Endothelial cell of umbilical vein (primary cell): Measurements from ENCODE around the gene DENND4B. TPM values are rescaled to one million over a fixed set of nuclear protein-coding genes. Genes with fewer than 3 reads are reported as not detected.

Experiments used
- BruUV-seq: library from RNA; stranded (reverse); fragments of 400-500 nt; replicated peaks from 2 replicates; lab custom pipeline; 2021; lab: Mats Ljungman, UMichigan
- CTCF ChIA-PET: fragments of 300-600, 350-600 bp; sonication (Branson Sonifier 250); formaldehyde crosslinking; loops from one replicate; lab custom pipeline; 2021; ENCODE audit warnings: antibody characterized with exemption, inconsistent platforms; lab: Charles Lee
- POLR2A ChIA-PET: fragments of 300-600, 350-600 bp; sonication (Branson Sonifier 250); formaldehyde crosslinking; loops from one replicate; lab custom pipeline; 2021; ENCODE audit warnings: antibody characterized with exemption, inconsistent platforms; lab: Charles Lee
- DNase-seq: peaks from one replicate; pipeline ENCODE4 v3.0.0-alpha.2; 2011; ENCODE audit warnings: low read depth, low spot score
- FAIRE-seq: peaks from 2 replicates; lab custom pipeline; 2011; peaks lifted over from hg19 to GRCh38; lab: Jason Lieb, UNC
- H2AFZ ChIP-seq: 2 replicates; pipeline ENCODE4 v1.6.0; 2012; ENCODE audit warnings: low read depth, low read length, control low read depth, inconsistent platforms
- H3K27ac ChIP-seq: 2 replicates; pipeline ENCODE4 v1.5.1; 2011; ENCODE audit warnings: low read depth, mild to moderate bottlenecking, control low read depth, low read length, moderate library complexity; ENCODE audit not compliant: insufficient read depth
- H3K27me3 ChIP-seq, 2 experiments: 2 replicates each; pipeline versions ENCODE4 v1.6.0 to v1.6.1; 2011; ENCODE audit warnings: low read length in 2 of 2, mixed read lengths in 1 of 2; ENCODE audit not compliant: control insufficient read depth in 2 of 2, insufficient read depth in 2 of 2
- H3K36me3 ChIP-seq, 2 experiments: 2 replicates in 1 of 2; 3 replicates in 1 of 2; pipeline ENCODE4 v1.5.1; 2011; ENCODE audit warnings: low read length in 2 of 2, mild to moderate bottlenecking in 1 of 2, moderate library complexity in 1 of 2; ENCODE audit not compliant: control insufficient read depth in 2 of 2, insufficient read depth in 2 of 2; ENCODE audit errors: extremely low read depth in 1 of 2
- H3K4me1 ChIP-seq: 3 replicates; pipeline ENCODE4 v1.5.1; 2011; ENCODE audit warnings: mild to moderate bottlenecking, low read length; ENCODE audit not compliant: control insufficient read depth, insufficient read depth; ENCODE audit errors: extremely low read depth
- H3K4me2 ChIP-seq: 2 replicates; pipeline ENCODE4 v1.6.1; 2011; ENCODE audit warnings: low read length, control low read depth, mixed read lengths; ENCODE audit not compliant: insufficient read depth
- H3K4me3 ChIP-seq, 3 experiments: fragments of 200-600 bp in 1 of 3; sonication (generic), shearing (Covaris generic) in 1 of 3; replicated peaks in 1 of 3; 2 replicates each; pipeline ENCODE4 v1.5.1; 2011 to 2016; ENCODE audit warnings: control low read depth in 3 of 3, low read length in 3 of 3, mild to moderate bottlenecking in 2 of 3, inconsistent platforms in 1 of 3, low read depth in 1 of 3, moderate library complexity in 1 of 3; ENCODE audit not compliant: insufficient read depth in 1 of 3
- H3K79me2 ChIP-seq: 2 replicates; pipeline ENCODE4 v1.6.0; 2012; ENCODE audit warnings: low read length, inconsistent platforms; ENCODE audit not compliant: control insufficient read depth, insufficient read depth
- H3K9ac ChIP-seq: replicated peaks from 2 replicates; pipeline ENCODE3; 2011; ENCODE audit warnings: low read length, control low read depth; ENCODE audit not compliant: insufficient read depth; ENCODE audit errors: extremely low read depth
- H3K9me1 ChIP-seq: replicated peaks from 3 replicates; pipeline ENCODE4 v1.6.0; 2011; ENCODE audit warnings: mild to moderate bottlenecking, low read length; ENCODE audit not compliant: control insufficient read depth, insufficient read depth; ENCODE audit errors: extremely low read depth
- H3K9me3 ChIP-seq: replicated peaks from 2 replicates; pipeline ENCODE4 v1.5.1; 2012; ENCODE audit warnings: low read length, inconsistent platforms; ENCODE audit not compliant: control insufficient read depth, insufficient read depth
- H4K20me1 ChIP-seq: replicated peaks from 2 replicates; pipeline ENCODE3; 2011; ENCODE audit warnings: mild to moderate bottlenecking, low read length; ENCODE audit not compliant: control insufficient read depth, insufficient read depth; ENCODE audit errors: extremely low read depth
- EZH2 ChIP-seq: IDR thresholded peaks from 2 replicates; pipeline ENCODE4 v1.6.1; 2012; ENCODE audit warnings: borderline replicate concordance, low read depth, mild to moderate bottlenecking, moderate library complexity, low read length, inconsistent platforms; ENCODE audit not compliant: severe bottlenecking
- FOS ChIP-seq: IDR thresholded peaks from 2 replicates; pipeline ENCODE4 v1.6.1; 2011; ENCODE audit warnings: mild to moderate bottlenecking, low read length, moderate library complexity, borderline replicate concordance; ENCODE audit not compliant: insufficient read depth
- GATA2 ChIP-seq: IDR thresholded peaks from 2 replicates; pipeline ENCODE4 v1.7.0; 2011; ENCODE audit warnings: low read depth, mild to moderate bottlenecking, moderate library complexity, mixed read lengths, low read length; ENCODE audit not compliant: insufficient read length, insufficient read depth
- JUN ChIP-seq: IDR thresholded peaks from 2 replicates; pipeline ENCODE4 v1.6.1; 2011; ENCODE audit warnings: borderline replicate concordance, low read depth; ENCODE audit not compliant: insufficient read length, insufficient read depth
- MYC ChIP-seq: IDR thresholded peaks from one replicate; pipeline ENCODE4 v1.6.1; 2011; ENCODE audit warnings: mild to moderate bottlenecking, low read depth, low read length
- POLR2A ChIP-seq: IDR thresholded peaks from 2 replicates; pipeline ENCODE4 v1.6.1; 2012; ENCODE audit warnings: low read depth, mild to moderate bottlenecking, control low read depth, low read length
- POLR2AphosphoS5 ChIP-seq: IDR thresholded peaks from 2 replicates; pipeline ENCODE4 v1.6.1; 2012; ENCODE audit warnings: low read depth, mild to moderate bottlenecking, control low read depth, low read length, moderate library complexity; ENCODE audit not compliant: insufficient read depth
- dilution Hi-C: fragments of 300-500 bp; cut with MboI; formaldehyde crosslinking; loops from one replicate; pipeline ENCODE4 v1.15.0; 2019; ENCODE audit warnings: low sequenced_read_pairs; ENCODE audit not compliant: extremely low pct_ligation_motif_present
- intact Hi-C: fragments of 100-400 bp; cut with micrococcal nuclease; formaldehyde crosslinking; loops from one replicate; pipeline ENCODE4 v1.10.0; 2022
- polyA plus RNA-seq, 4 experiments: library from polyadenylated mRNA; depleted of rRNA in 3 of 4; stranded (reverse) in 3 of 4; unstranded in 1 of 4; fragments of >200 nt; gene quantifications; 2 replicates each; pipeline versions ENCODE4 v1.2.1 to v1.2.3, GENCODE V29; 2011 to 2012; ENCODE audit warnings: missing spikeins in 1 of 4
- total RNA-seq: library from RNA; stranded (reverse); gene quantifications from 2 replicates; pipeline ENCODE4 v1.2.3, GENCODE V29; 2021
- TF ChIP-seq, protein P1 (sequence below): IDR thresholded peaks from 2 replicates; pipeline ENCODE4 v1.6.1; 2011; ENCODE audit not compliant: insufficient read depth, insufficient read length
- TF ChIP-seq, protein P2 (sequence below), 2 donors: IDR thresholded peaks; 1 replicate in 1 of 2; 2 replicates in 1 of 2; pipeline ENCODE4 v1.5.1; 2011; ENCODE audit warnings: low read length in 2 of 2, mild to moderate bottlenecking in 2 of 2, moderate library complexity in 2 of 2, control low read depth in 1 of 2, inconsistent platforms in 1 of 2, low read depth in 1 of 2; ENCODE audit not compliant: insufficient read depth in 1 of 2; ENCODE audit errors: extremely low read depth in 1 of 2

DENND4B gene
- total and polyA plus RNA-seq, 2 donors (not counting 3 experiments of a cell fraction or from before 2014, with no cell fraction given): 35.6 to 57.8 TPM

GRCh38 chr1:153945131-153945794 is 1.3 kb downstream of the DENND4B start:
- peak overlapping the region; percentile 73 for H3K4me2 ChIP-seq
- POLR2A ChIA-PET: interaction anchor here (1.0 to 1.3 kb wide), 2 partner anchors 18 to 22 kb away, joined by 3 to 4 read pairs; partner anchors contain the start of gene SLC39A1
- no peaks in the 10 kb centered on the region for H3K9me3 ChIP-seq
- peak overlapping the region; percentile 84 for H3K9ac ChIP-seq
- no peaks in the 10 kb centered on the region for H4K20me1 ChIP-seq
- peak overlapping the region; percentile 8 for H2AFZ ChIP-seq
- BruUV-seq: TSS peak; percentile 25
- H3K9me1 ChIP-seq: no peaks in the 10 kb centered on the region
- H3K79me2 ChIP-seq: peaks cover 16% of the 10 kb centered on the region
- H3K4me1 ChIP-seq: peaks cover 9% of the 10 kb centered on the region
- no peak for TF ChIP-seq GATA2
- TF ChIP-seq MYC: no peak
- TF ChIP-seq EZH2: no peak
- TF ChIP-seq FOS: no peak
- TF ChIP-seq, protein P1, sequence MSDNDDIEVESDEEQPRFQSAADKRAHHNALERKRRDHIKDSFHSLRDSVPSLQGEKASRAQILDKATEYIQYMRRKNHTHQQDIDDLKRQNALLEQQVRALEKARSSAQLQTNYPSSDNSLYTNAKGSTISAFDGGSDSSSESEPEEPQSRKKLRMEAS: no peak
- TF ChIP-seq POLR2AphosphoS5: no peak
- TF ChIP-seq, protein P2, sequence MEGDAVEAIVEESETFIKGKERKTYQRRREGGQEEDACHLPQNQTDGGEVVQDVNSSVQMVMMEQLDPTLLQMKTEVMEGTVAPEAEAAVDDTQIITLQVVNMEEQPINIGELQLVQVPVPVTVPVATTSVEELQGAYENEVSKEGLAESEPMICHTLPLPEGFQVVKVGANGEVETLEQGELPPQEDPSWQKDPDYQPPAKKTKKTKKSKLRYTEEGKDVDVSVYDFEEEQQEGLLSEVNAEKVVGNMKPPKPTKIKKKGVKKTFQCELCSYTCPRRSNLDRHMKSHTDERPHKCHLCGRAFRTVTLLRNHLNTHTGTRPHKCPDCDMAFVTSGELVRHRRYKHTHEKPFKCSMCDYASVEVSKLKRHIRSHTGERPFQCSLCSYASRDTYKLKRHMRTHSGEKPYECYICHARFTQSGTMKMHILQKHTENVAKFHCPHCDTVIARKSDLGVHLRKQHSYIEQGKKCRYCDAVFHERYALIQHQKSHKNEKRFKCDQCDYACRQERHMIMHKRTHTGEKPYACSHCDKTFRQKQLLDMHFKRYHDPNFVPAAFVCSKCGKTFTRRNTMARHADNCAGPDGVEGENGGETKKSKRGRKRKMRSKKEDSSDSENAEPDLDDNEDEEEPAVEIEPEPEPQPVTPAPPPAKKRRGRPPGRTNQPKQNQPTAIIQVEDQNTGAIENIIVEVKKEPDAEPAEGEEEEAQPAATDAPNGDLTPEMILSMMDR (IDR thresholded peaks at IDR 0.05; ENCODE audit: extremely low read depth in 1 of 2, insufficient read depth in 1 of 2, low read depth in 1 of 2, low read length in 2 of 2): no peak
- no peak for TF ChIP-seq POLR2A
- no peak for TF ChIP-seq JUN
- intact Hi-C loops: no loop called here
- CTCF ChIA-PET: interaction anchor here (1.0 to 5.3 kb wide), 12 partner anchors 13 to 162 kb away, joined by 3 to 65 read pairs (median 18); partner anchors contain the start of genes CREB3L4, CRTC2, JTB and SLC39A1
- dilution Hi-C loops: no loop called here
- DNase-seq: peak; percentile 35
- H3K27me3 ChIP-seq: no peaks in the 10 kb centered on the region
- H3K27ac ChIP-seq: peak overlapping the region; percentile 63
- no peak for FAIRE-seq
- H3K36me3 ChIP-seq: peaks cover 2 to 37% of the 10 kb centered on the region in 2 experiments
- peak overlapping the region; percentile 42 to 88 (median 73) for H3K4me3 ChIP-seq
